ENCODE measurements around the gene IGF2R.

DNA sequence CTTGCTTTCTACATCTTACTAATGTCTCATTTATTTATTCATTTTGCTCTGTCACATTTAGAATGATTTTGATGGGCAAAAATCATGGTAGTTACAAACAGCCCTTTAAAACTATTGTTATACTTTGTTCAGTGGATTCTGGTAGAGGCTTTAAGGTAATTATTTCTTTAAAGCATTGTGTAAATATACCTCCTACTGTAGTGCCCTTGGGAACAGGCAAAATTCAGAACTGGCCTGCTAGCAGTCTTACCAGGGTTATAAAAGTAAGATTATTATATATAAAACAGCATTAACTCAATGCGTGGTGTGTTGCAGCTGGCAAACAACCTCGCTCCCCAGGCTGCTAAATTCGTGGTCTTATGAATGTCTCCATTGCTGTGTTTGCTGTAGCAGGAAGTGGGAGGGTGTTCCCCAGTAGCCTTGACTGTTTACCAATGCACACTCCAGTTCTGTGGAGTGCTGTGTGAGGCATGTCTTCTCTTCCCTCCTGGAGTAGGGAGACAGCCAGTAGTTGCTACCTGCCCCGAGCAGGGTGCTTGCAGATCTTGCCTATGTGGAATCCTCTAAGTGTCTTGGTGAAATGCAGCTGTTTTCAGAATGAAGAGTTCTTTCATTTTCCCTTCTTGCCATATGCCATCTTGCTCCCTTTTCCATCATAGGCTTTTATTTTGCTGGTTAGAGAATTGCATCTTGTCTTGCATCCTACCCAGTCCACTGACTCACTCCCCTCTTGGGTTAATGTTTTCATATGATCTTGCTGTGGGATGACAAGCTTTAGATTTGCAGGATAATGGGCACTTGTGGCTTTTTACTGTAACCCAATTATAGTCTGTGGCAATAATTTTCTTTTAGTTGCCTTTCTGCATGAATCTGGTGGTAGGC is 45.3 kb downstream of the IGF2R start:
- no peak for TF ChIP-seq RAD21 (IDR thresholded peaks at IDR 0.05; ENCODE audit: low read depth)
- no peak for TF ChIP-seq CEBPB (IDR thresholded peaks at IDR 0.05)
- TF ChIP-seq, protein P1, sequence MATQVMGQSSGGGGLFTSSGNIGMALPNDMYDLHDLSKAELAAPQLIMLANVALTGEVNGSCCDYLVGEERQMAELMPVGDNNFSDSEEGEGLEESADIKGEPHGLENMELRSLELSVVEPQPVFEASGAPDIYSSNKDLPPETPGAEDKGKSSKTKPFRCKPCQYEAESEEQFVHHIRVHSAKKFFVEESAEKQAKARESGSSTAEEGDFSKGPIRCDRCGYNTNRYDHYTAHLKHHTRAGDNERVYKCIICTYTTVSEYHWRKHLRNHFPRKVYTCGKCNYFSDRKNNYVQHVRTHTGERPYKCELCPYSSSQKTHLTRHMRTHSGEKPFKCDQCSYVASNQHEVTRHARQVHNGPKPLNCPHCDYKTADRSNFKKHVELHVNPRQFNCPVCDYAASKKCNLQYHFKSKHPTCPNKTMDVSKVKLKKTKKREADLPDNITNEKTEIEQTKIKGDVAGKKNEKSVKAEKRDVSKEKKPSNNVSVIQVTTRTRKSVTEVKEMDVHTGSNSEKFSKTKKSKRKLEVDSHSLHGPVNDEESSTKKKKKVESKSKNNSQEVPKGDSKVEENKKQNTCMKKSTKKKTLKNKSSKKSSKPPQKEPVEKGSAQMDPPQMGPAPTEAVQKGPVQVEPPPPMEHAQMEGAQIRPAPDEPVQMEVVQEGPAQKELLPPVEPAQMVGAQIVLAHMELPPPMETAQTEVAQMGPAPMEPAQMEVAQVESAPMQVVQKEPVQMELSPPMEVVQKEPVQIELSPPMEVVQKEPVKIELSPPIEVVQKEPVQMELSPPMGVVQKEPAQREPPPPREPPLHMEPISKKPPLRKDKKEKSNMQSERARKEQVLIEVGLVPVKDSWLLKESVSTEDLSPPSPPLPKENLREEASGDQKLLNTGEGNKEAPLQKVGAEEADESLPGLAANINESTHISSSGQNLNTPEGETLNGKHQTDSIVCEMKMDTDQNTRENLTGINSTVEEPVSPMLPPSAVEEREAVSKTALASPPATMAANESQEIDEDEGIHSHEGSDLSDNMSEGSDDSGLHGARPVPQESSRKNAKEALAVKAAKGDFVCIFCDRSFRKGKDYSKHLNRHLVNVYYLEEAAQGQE (IDR thresholded peaks at IDR 0.05; ENCODE audit: low read depth): no peak
- no peak for TF ChIP-seq CREB1 (IDR thresholded peaks at IDR 0.05; ENCODE audit: low read depth)
- no peak for TF ChIP-seq EP300 (IDR thresholded peaks at IDR 0.05; ENCODE audit: borderline replicate concordance)
- TF ChIP-seq, protein P2, sequence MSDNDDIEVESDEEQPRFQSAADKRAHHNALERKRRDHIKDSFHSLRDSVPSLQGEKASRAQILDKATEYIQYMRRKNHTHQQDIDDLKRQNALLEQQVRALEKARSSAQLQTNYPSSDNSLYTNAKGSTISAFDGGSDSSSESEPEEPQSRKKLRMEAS (IDR thresholded peaks at IDR 0.05): no peak

Measured in Ishikawa (cell line).